ENCODE data around the gene CDC42SE1.
"Not testable (repeated sequence)": the region's sequence is repeated elsewhere in the genome, so short reads cannot be mapped to it uniquely, and the experiment has no call there.

Gene CDC42SE1

GRCh38 chr1:151059109-151060006 lies at the start of gene CDC42SE1:
Gene CDC42SE1, minus strand, starts transcription at chr1:151059622. Its CDS starts 3,892 bp downstream, at chr1:151055730.
- peak; percentile 87 for DNase-seq (ENCODE audit: low read depth)

GRCh38 chr1:151108331-151108730 lies 48.9 kb upstream of the CDC42SE1 start:
- DNase-seq (ENCODE audit: low read depth): no peak

- no peak for DNase-seq (ENCODE audit: low read depth)
These were observed 47.5 kb upstream of the CDC42SE1 start for GRCh38 chr1:151106894-151107293.

GRCh38 chr1:151104630-151105029 lies 45.2 kb upstream of the CDC42SE1 start:
- DNase-seq (ENCODE audit: low read depth): no peak

GRCh38 chr1:151098126-151098525 lies 38.7 kb upstream of the CDC42SE1 start:
- DNase-seq (ENCODE audit: low read depth): no peak

- not testable (repeated sequence) for DNase-seq (ENCODE audit: low read depth)
These were observed 38.0 kb upstream of the CDC42SE1 start for GRCh38 chr1:151097426-151097825.

- no peak for DNase-seq (ENCODE audit: low read depth)
These were observed 26.6 kb upstream of the CDC42SE1 start for GRCh38 chr1:151085953-151086559.

GRCh38 chr1:151072224-151072623 lies 12.8 kb upstream of the CDC42SE1 start:
- no peak for DNase-seq (ENCODE audit: low read depth)

GRCh38 chr1:151070474-151071276 lies 11.3 kb upstream of the CDC42SE1 start, which contains the start of gene GABPB2:
Gene GABPB2, plus strand, starts transcription at chr1:151070761. Its CDS starts 17,429 bp downstream, at chr1:151088190.
- DNase-seq (ENCODE audit: low read depth): peak; percentile 91

- no peak for DNase-seq (ENCODE audit: low read depth)
These were observed 9.7 kb upstream of the CDC42SE1 start for GRCh38 chr1:151069103-151069486.

GRCh38 chr1:151067185-151067584 lies 7.8 kb upstream of the CDC42SE1 start:
- DNase-seq (ENCODE audit: low read depth): no peak

- no peak for DNase-seq (ENCODE audit: low read depth)
These were observed 5.7 kb upstream of the CDC42SE1 start for GRCh38 chr1:151065089-151065645.

GRCh38 chr1:151062741-151063371 lies 3.4 kb upstream of the CDC42SE1 start:
- DNase-seq (ENCODE audit: low read depth): no peak

- no peak for DNase-seq (ENCODE audit: low read depth)
These were observed 2.3 kb upstream of the CDC42SE1 start for GRCh38 chr1:151061704-151062103.

GRCh38 chr1:151060657-151061421 lies 1.4 kb upstream of the CDC42SE1 start:
- no peak for DNase-seq (ENCODE audit: low read depth)

- no peak for DNase-seq (ENCODE audit: low read depth)
These were observed 710 bp upstream of the CDC42SE1 start, which contains the start of gene MLLT11 for GRCh38 chr1:151060007-151060656. Gene MLLT11, plus strand, starts transcription at chr1:151060397. Its CDS starts 6,828 bp downstream, at chr1:151067225.

GRCh38 chr1:151058692-151059091 lies 730 bp downstream of the CDC42SE1 start:
- no peak for DNase-seq (ENCODE audit: low read depth)

- DNase-seq (ENCODE audit: low read depth): no peak
These were observed 3.3 kb downstream of the CDC42SE1 start for GRCh38 chr1:151056149-151056548.

- no peak for DNase-seq (ENCODE audit: low read depth)
These were observed 3.8 kb downstream of the CDC42SE1 start for GRCh38 chr1:151055581-151055980.

GRCh38 chr1:151054971-151055547 lies 4.4 kb downstream of the CDC42SE1 start:
- no peak for DNase-seq (ENCODE audit: low read depth)

All from CMK (cell line).